Right lobe of liver (tissue), 4 donors: ENCODE measurements around the gene CTNND2.

Experiments
- POLR2A ChIP-seq: fragments of 450-650 bp; IDR thresholded peaks from one replicate; pipeline ENCODE4 v1.6.1; 2017; ENCODE audit warnings: antibody characterized with exemption, mild to moderate bottlenecking
- TF ChIP-seq, protein P1 (sequence below), 4 donors: fragments of 200-600 bp in 3 of 4; fragments of 450-650 bp in 1 of 4; IDR thresholded peaks; one replicate each; pipeline versions ENCODE4 v1.5.1 to v1.8.0; 2016 to 2022; ENCODE audit warnings: antibody characterized with exemption in 4 of 4, mild to moderate bottlenecking in 2 of 4
- donor health status: DM: no; HTN: no; CAD: no.
- donor health status: DM: no; HTN: no; CAD: no.
- donor health status: DM: no; HTN: yes; CAD: no.

DNA sequence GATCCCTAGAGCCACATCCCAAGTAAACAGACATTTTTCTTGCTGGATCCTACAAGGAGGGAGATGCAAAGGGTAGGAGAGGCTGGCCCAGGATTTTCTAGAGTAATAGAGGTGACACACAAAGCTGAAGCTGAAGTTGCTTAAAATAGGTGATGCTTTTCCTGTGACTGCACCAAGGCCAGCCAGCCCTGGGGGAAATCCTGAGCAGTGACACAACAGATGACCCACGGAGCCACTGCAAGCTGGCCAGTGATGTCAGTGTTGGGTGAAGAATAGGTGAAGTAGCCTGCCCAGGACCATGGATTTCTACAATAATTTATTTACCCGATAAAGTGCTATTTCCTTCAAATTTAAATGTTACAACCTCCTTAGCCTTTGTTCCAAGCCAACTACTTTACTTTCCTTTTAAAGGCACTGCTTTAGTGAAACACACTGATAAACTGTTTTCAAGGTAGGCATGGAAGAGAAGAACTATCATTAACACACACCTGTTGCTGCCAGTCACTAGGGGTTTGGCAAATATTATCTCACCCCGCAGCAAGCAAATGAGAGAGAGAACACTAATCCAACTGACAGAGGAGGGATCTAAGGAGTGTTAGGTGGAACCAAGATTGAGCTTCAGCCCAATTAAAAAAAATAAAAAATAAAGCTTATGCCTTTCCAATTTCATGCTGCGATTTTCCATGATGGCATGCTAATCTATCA lies 123.5 kb downstream of the CTNND2 start:
- no peak for TF ChIP-seq POLR2A
- TF ChIP-seq, protein P1, sequence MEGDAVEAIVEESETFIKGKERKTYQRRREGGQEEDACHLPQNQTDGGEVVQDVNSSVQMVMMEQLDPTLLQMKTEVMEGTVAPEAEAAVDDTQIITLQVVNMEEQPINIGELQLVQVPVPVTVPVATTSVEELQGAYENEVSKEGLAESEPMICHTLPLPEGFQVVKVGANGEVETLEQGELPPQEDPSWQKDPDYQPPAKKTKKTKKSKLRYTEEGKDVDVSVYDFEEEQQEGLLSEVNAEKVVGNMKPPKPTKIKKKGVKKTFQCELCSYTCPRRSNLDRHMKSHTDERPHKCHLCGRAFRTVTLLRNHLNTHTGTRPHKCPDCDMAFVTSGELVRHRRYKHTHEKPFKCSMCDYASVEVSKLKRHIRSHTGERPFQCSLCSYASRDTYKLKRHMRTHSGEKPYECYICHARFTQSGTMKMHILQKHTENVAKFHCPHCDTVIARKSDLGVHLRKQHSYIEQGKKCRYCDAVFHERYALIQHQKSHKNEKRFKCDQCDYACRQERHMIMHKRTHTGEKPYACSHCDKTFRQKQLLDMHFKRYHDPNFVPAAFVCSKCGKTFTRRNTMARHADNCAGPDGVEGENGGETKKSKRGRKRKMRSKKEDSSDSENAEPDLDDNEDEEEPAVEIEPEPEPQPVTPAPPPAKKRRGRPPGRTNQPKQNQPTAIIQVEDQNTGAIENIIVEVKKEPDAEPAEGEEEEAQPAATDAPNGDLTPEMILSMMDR (IDR thresholded peaks at IDR 0.05): no peak
